SK-N-SH (cell line): ENCODE data around the gene STXBP6. TPM values are rescaled to one million over a fixed set of nuclear protein-coding genes. Genes with fewer than 3 reads are reported as not detected.

ENCODE experiments used
- CTCF ChIA-PET: fragments of 300-600, 350-600 bp; formaldehyde crosslinking; extraction: SDS; loops from one replicate; lab custom pipeline; 2021; lab: Yijun Ruan, JAX
- POLR2A ChIA-PET: fragments of 350-600 bp; sonication (Branson Sonifier 250); formaldehyde crosslinking; extraction: SDS; loops from one replicate; lab custom pipeline; 2020; ENCODE audit warnings: antibody characterized with exemption, inconsistent platforms; lab: Yijun Ruan, JAX
- DNase-seq: peaks from one replicate; pipeline ENCODE4 v3.0.0; 2012
- H2AFZ ChIP-seq: fragments of 200-600 bp; sonication (generic); 2 replicates; pipeline ENCODE4 v1.8.1; 2016; ENCODE audit warnings: antibody characterized with exemption, mild to moderate bottlenecking, low read depth
- H3F3A ChIP-seq: fragments of 200-600 bp; sonication (generic); replicated peaks from 2 replicates; pipeline ENCODE3; 2016; ENCODE audit warnings: antibody characterized with exemption, mild to moderate bottlenecking; ENCODE audit not compliant: insufficient read depth
- H3K27ac ChIP-seq, 2 experiments: fragments of 200-500 bp in 1 of 2; fragments of 200-600 bp in 1 of 2; sonication (Bioruptor generic) in 1 of 2; sonication (generic), shearing (Covaris generic) in 1 of 2; 2 replicates each; pipeline versions ENCODE4 v1.5.1 to v1.6.1; 2014 to 2016; ENCODE audit warnings: low read depth in 2 of 2, inconsistent platforms in 1 of 2, low read length in 1 of 2, mild to moderate bottlenecking in 1 of 2, mixed read lengths in 1 of 2
- H3K27me3 ChIP-seq: fragments of 200-600 bp; sonication (generic), shearing (Covaris generic); 2 replicates; pipeline ENCODE4 v1.6.1; 2016; ENCODE audit warnings: mixed run types; ENCODE audit not compliant: insufficient read depth
- H3K36me3 ChIP-seq, 2 experiments: fragments of 200-500 bp in 1 of 2; fragments of 200-600 bp in 1 of 2; sonication (Bioruptor generic) in 1 of 2; sonication (generic) in 1 of 2; replicated peaks in 1 of 2; 2 replicates each; pipeline versions ENCODE3 to v1.5.1; 2014 to 2016; ENCODE audit warnings: low read length in 1 of 2, mild to moderate bottlenecking in 1 of 2; ENCODE audit not compliant: insufficient read depth in 2 of 2, control insufficient read depth in 1 of 2
- H3K4me1 ChIP-seq, 2 experiments: fragments of 200-500 bp in 1 of 2; fragments of 200-600 bp in 1 of 2; sonication (Bioruptor generic) in 1 of 2; sonication (generic), shearing (Covaris generic) in 1 of 2; 2 replicates each; pipeline versions ENCODE4 v1.5.1 to v1.6.1; 2014 to 2016; ENCODE audit warnings: low read depth in 1 of 2, low read length in 1 of 2, mixed run types in 1 of 2; ENCODE audit not compliant: insufficient read depth in 2 of 2, control insufficient read depth in 1 of 2
- H3K4me2 ChIP-seq: fragments of 200-600 bp; sonication (generic), shearing (Covaris generic); 2 replicates; pipeline ENCODE4 v1.6.1; 2017; ENCODE audit warnings: mixed run types
- H3K4me3 ChIP-seq, 2 experiments: fragments of 200-500 bp in 1 of 2; fragments of 200-600 bp in 1 of 2; sonication (Bioruptor generic) in 1 of 2; sonication (generic), shearing (Covaris generic) in 1 of 2; 2 replicates each; pipeline versions ENCODE4 v1.5.1 to v1.8.1; 2014 to 2016; ENCODE audit warnings: low read depth in 2 of 2, inconsistent platforms in 1 of 2, low read length in 1 of 2, mild to moderate bottlenecking in 1 of 2, mixed read lengths in 1 of 2, moderate library complexity in 1 of 2
- H3K79me2 ChIP-seq: fragments of 200-600 bp; sonication (generic); 2 replicates; pipeline ENCODE4 v1.8.1; 2017; ENCODE audit warnings: mild to moderate bottlenecking; ENCODE audit not compliant: insufficient read depth
- H3K9ac ChIP-seq: fragments of 200-600 bp; sonication (generic); 2 replicates; pipeline ENCODE4 v1.6.1; 2017; ENCODE audit warnings: mixed run types
- H3K9me2 ChIP-seq: fragments of 200-600 bp; sonication (generic); 2 replicates; pipeline ENCODE4 v1.6.1; 2017; ENCODE audit warnings: mixed run types
- H3K9me3 ChIP-seq: fragments of 200-600 bp; sonication (generic); 2 replicates; pipeline ENCODE4 v1.6.1; 2017; ENCODE audit warnings: mixed run types, mild to moderate bottlenecking, moderate library complexity
- H4K20me1 ChIP-seq: fragments of 200-600 bp; sonication (generic); 2 replicates; pipeline ENCODE4 v1.6.1; 2017; ENCODE audit warnings: mild to moderate bottlenecking, mixed run types; ENCODE audit not compliant: insufficient read depth
- CHD2 ChIP-seq: fragments of 150-350 bp; IDR thresholded peaks from 2 replicates; pipeline ENCODE4 v1.6.1; 2018; ENCODE audit warnings: low read length; ENCODE audit not compliant: partially characterized antibody
- EZH2phosphoT487 ChIP-seq: fragments of 200-600 bp; sonication (generic); IDR thresholded peaks from 2 replicates; pipeline ENCODE4 v1.6.1; 2017; ENCODE audit warnings: low read depth, mixed run types, mild to moderate bottlenecking, antibody characterized with exemption, moderate library complexity, borderline replicate concordance
- GATA2 ChIP-seq: sonication (generic); formaldehyde crosslinking; IDR thresholded peaks from 2 replicates; pipeline ENCODE4 v1.5.0; 2020; ENCODE audit warnings: mild to moderate bottlenecking, missing genetic modification reagents
- IRF3 ChIP-seq: fragments of 150-350 bp; IDR thresholded peaks from 2 replicates; pipeline ENCODE4 v1.6.1; 2016; ENCODE audit warnings: mild to moderate bottlenecking, low read depth, low read length
- MEF2A ChIP-seq: IDR thresholded peaks from 2 replicates; pipeline ENCODE4 v1.4.0; 2012; ENCODE audit warnings: low read depth, borderline replicate concordance
- NFIC ChIP-seq: IDR thresholded peaks from 2 replicates; pipeline ENCODE4 v1.4.0; 2012; ENCODE audit warnings: borderline replicate concordance
- NRF1 ChIP-seq: IDR thresholded peaks from 2 replicates; pipeline ENCODE4 v1.6.1; 2012; ENCODE audit warnings: low read depth, mild to moderate bottlenecking, low read length
- PBX3 ChIP-seq: IDR thresholded peaks from 2 replicates; pipeline ENCODE4; 2012
- RFX5 ChIP-seq: IDR thresholded peaks from 2 replicates; pipeline ENCODE4 v1.6.1; 2012; ENCODE audit warnings: mild to moderate bottlenecking, improper control_type of control experiment, low read length
- SIN3A ChIP-seq: IDR thresholded peaks from 2 replicates; pipeline ENCODE4 v1.6.1; 2012; ENCODE audit warnings: low read depth, mild to moderate bottlenecking, low read length, moderate library complexity, borderline replicate concordance
- SMC3 ChIP-seq: IDR thresholded peaks from 2 replicates; pipeline ENCODE4 v1.6.1; 2012; ENCODE audit warnings: low read depth, low read length, improper control_type of control experiment
- USF1 ChIP-seq: IDR thresholded peaks from 2 replicates; pipeline ENCODE4 v1.4.0; 2012; ENCODE audit warnings: low read depth, borderline replicate concordance
- USF2 ChIP-seq: fragments of 150-350 bp; IDR thresholded peaks from 2 replicates; pipeline ENCODE4 v1.6.1; 2017; ENCODE audit warnings: antibody characterized with exemption, low read length, low read depth, borderline replicate concordance
- ZBTB33 ChIP-seq: IDR thresholded peaks from 2 replicates; pipeline ENCODE4 v1.4.0; 2012; ENCODE audit warnings: low read depth, borderline replicate concordance
- WGBS: methylation state at CpG from one replicate; pipeline ENCODE4 v1.1.6; 2017; ENCODE audit warnings: low lambda C conversion rate; 5-methylcytosine and 5-hydroxymethylcytosine counted together
- polyA plus RNA-seq, 3 experiments: library from polyadenylated mRNA; depleted of rRNA; stranded (reverse); fragments of >200 nt; gene quantifications; 2 replicates each; pipeline ENCODE4 v1.2.3, GENCODE V29; 2012

STXBP6 gene
- polyA plus RNA-seq, 1 of the 3 experiments (the other 2 are of a cell fraction): 0.16 TPM

- no peak overlapping the region for H2AFZ ChIP-seq
- no peaks in the 10 kb centered on the region for H3K36me3 ChIP-seq
- no peak overlapping the region for H3K27ac ChIP-seq
- no peak overlapping the region for H3K9ac ChIP-seq
- H3K9me2 ChIP-seq: no peaks in the 10 kb centered on the region
- no peak for TF ChIP-seq IRF3
- no peak for TF ChIP-seq RFX5
- TF ChIP-seq USF1: no peak
- no peak for TF ChIP-seq EZH2phosphoT487
- TF ChIP-seq, all 33 proteins: peak for 0
- Histone ChIP-seq H3K79me2 (no peaks in the 10 kb centered on the region), H3K27me3 (peaks cover 50% of the 10 kb centered on the region), H3F3A (peaks cover 3% of the 10 kb centered on the region), H3K4me2 (peak overlapping the region; percentile 78), H4K20me1 (no peaks in the 10 kb centered on the region), H3K4me1 (no peaks in the 10 kb centered on the region), H3K9me3 (no peaks in the 10 kb centered on the region), H3K4me3 (peak overlapping the region; percentile 27 to 49; a peak in 3 of 4 replicates)
- POLR2A ChIA-PET: no interaction called here
- CTCF ChIA-PET: no interaction called here
- no peak for DNase-seq
- 7% methylated on average over 29 of the region's 31 CpGs for WGBS
Measured at GRCh38 chr14:25050269-25051150, 563 bp upstream of the STXBP6 start.

GRCh38 chr14:25049093-25049567 lies 817 bp downstream of the STXBP6 start:
- ChIA-PET POLR2A (no interaction called here), CTCF (no interaction called here)
- H3K4me3 ChIP-seq: no peak overlapping the region
- peak overlapping the region; percentile 78; the same call in 1 of the 2 replicates for H3K4me2 ChIP-seq
- H3K79me2 ChIP-seq: no peaks in the 10 kb centered on the region
- H4K20me1 ChIP-seq: no peaks in the 10 kb centered on the region
- peaks cover 50% of the 10 kb centered on the region for H3K27me3 ChIP-seq
- H3F3A ChIP-seq: peaks cover 3% of the 10 kb centered on the region
- H2AFZ ChIP-seq: no peak overlapping the region
- H3K27ac ChIP-seq: no peak overlapping the region
- no peak overlapping the region for H3K9ac ChIP-seq
- no peaks in the 10 kb centered on the region for H3K9me2 ChIP-seq
- H3K36me3 ChIP-seq: no peaks in the 10 kb centered on the region
- WGBS: 23% methylated on average over 12 of the region's 34 CpGs
- peak; percentile 9 for DNase-seq
- no peaks in the 10 kb centered on the region for H3K4me1 ChIP-seq
- no peaks in the 10 kb centered on the region for H3K9me3 ChIP-seq
- TF ChIP-seq RFX5: no peak
- TF ChIP-seq PBX3: no peak
- TF ChIP-seq USF1: no peak
- no peak for TF ChIP-seq CHD2
- no peak for TF ChIP-seq SIN3A
- TF ChIP-seq SMC3: no peak
- no peak for TF ChIP-seq NRF1
- TF ChIP-seq ZBTB33: no peak
- no peak for TF ChIP-seq MEF2A
- no peak for TF ChIP-seq USF2
- no peak for TF ChIP-seq GATA2 (CRISPR knock-in tag)
- TF ChIP-seq NFIC: no peak
